K562 (cell line): ENCODE data around the gene LZTFL1. TPM values are rescaled to one million over a fixed set of nuclear protein-coding genes. Genes with fewer than 3 reads are reported as not detected.

Experiments
- AFF4 ChIP-seq: sonication (generic); formaldehyde crosslinking; IDR thresholded peaks from 2 replicates; pipeline ENCODE4 v1.8.0; 2023; ENCODE audit warnings: mild to moderate bottlenecking, missing genetic modification reagents
- ARID3A ChIP-seq: IDR thresholded peaks from 2 replicates; pipeline ENCODE4 v1.6.1; 2012; ENCODE audit warnings: low read depth, low read length, improper control_type of control experiment, borderline replicate concordance
- CBX2 ChIP-seq: fragments of 200-600 bp; sonication (generic); IDR thresholded peaks from one replicate; pipeline ENCODE4 v1.6.1; 2012; ENCODE audit warnings: mild to moderate bottlenecking, low read length, inconsistent platforms; ENCODE audit not compliant: insufficient read depth, poor library complexity, severe bottlenecking
- PATZ1 ChIP-seq: fragments of 250-450 bp; sonication (Bioruptor Pico); IDR thresholded peaks from 2 replicates; pipeline ENCODE4 v1.5.0; 2020; ENCODE audit warnings: mild to moderate bottlenecking, borderline replicate concordance
- PKNOX1 ChIP-seq: fragments of 450-650 bp; IDR thresholded peaks from 2 replicates; pipeline ENCODE4 v1.6.1; 2016
- polyA plus RNA-seq, 8 experiments: library from polyadenylated mRNA; depleted of rRNA in 4 of 8; stranded (reverse) in 5 of 8; unstranded in 3 of 8; fragments of >200 nt; fragmentation: Nextera tagmentation in 2 of 8; fragmentation: Illumina TruSeq in 1 of 8; extraction: Ambion mirVana in 2 of 8; extraction: Trizol in 1 of 8; gene quantifications; 2 replicates each; pipeline versions ENCODE4 v1.2.1 to v1.2.3, GENCODE V29; 2011 to 2014; ENCODE audit warnings: inconsistent platforms in 1 of 8, missing spikeins in 1 of 8
- total RNA-seq, 7 experiments: library from RNA; depleted of rRNA in 6 of 7; stranded (reverse); fragments of >200 nt in 6 of 7; fragmentation: Illumina TruSeq in 2 of 7; extraction: Trizol in 2 of 7; gene quantifications; 2 replicates each; pipeline versions ENCODE4 v1.2.1 to v1.2.3, GENCODE V29; 2011 to 2021; ENCODE audit warnings: low replicate concordance in 1 of 7

The LZTFL1 gene
- total and polyA plus RNA-seq, 9 of the 15 experiments (the other 6 are each of a cell fraction or from before 2014, with no cell fraction given), result 10.7 to 33.7 (median 15.3) TPM

GRCh38 chr3:45841757-45842491 lies at the start of gene LZTFL1 (continued):
- TF ChIP-seq PATZ1 (no peak), AFF4 (CRISPR knock-in tag) (no peak), PKNOX1 (peak; percentile 85), CBX2 (no peak), ARID3A (no peak)
